GM12865 (cell line): Measurements from ENCODE around the gene ST3GAL4.

Source experiments
- DNase-seq: peaks from one replicate; pipeline ENCODE4 v3.0.0; 2010; ENCODE audit warnings: low read depth
- H3K4me3 ChIP-seq: 2 replicates; pipeline ENCODE4 v1.5.1; 2011; ENCODE audit warnings: mild to moderate bottlenecking, low read depth, low read length, control low read depth
- CTCF ChIP-seq: IDR thresholded peaks from 2 replicates; pipeline ENCODE4 v1.5.1; 2011; ENCODE audit warnings: low read length, control low read depth, low read depth, inconsistent platforms; ENCODE audit not compliant: insufficient read depth; ENCODE audit errors: missing control alignments

Gene ST3GAL4

GRCh38 chr11:126311401-126312291 is 43.8 kb upstream of the ST3GAL4 start:
- DNase-seq = peak; percentile 85
- peak; percentile 5 for TF ChIP-seq CTCF

GRCh38 chr11:126312961-126313360 is 42.5 kb upstream of the ST3GAL4 start:
- DNase-seq = no peak
- no peak for TF ChIP-seq CTCF
- no peak overlapping the region for H3K4me3 ChIP-seq

More at GRCh38 chr11:126311401-126312291, 43.8 kb upstream of the ST3GAL4 start:
- no peak overlapping the region for H3K4me3 ChIP-seq

GRCh38 chr11:126313826-126314225 is 41.7 kb upstream of the ST3GAL4 start:
- no peak overlapping the region for H3K4me3 ChIP-seq
- TF ChIP-seq CTCF = no peak
- peak; percentile 54 for DNase-seq

- TF ChIP-seq CTCF = no peak
- no peak overlapping the region for H3K4me3 ChIP-seq
- DNase-seq = no peak
These were observed 38.1 kb upstream of the ST3GAL4 start for GRCh38 chr11:126317432-126317755.

GRCh38 chr11:126317756-126318573 is 37.5 kb upstream of the ST3GAL4 start:
- TF ChIP-seq CTCF = no peak
- DNase-seq = peak; percentile 52
- no peak overlapping the region for H3K4me3 ChIP-seq

- no peak for TF ChIP-seq CTCF
- DNase-seq = peak; percentile 74
- H3K4me3 ChIP-seq = no peak overlapping the region
These were observed 36.7 kb upstream of the ST3GAL4 start for GRCh38 chr11:126318574-126319373.
